Measurements from ENCODE around the gene AKAP13.

AKAP13 gene

GRCh38 chr15:85563328-85563727 lies 182.9 kb downstream of the AKAP13 start:
- no peak for TF ChIP-seq NFIC (IDR thresholded peaks at IDR 0.05)
- TF ChIP-seq TAF1 (IDR thresholded peaks at IDR 0.05; ENCODE audit: low read depth): no peak
- TF ChIP-seq EGR1 (IDR thresholded peaks at IDR 0.05): no peak
- TF ChIP-seq ZBTB7A (IDR thresholded peaks at IDR 0.05; ENCODE audit: low read depth): no peak
- TF ChIP-seq MAX (IDR thresholded peaks at IDR 0.05): no peak
- TF ChIP-seq CEBPB (IDR thresholded peaks at IDR 0.05): no peak
- TF ChIP-seq EP300 (IDR thresholded peaks at IDR 0.05; ENCODE audit: borderline replicate concordance): no peak
- TF ChIP-seq REST (IDR thresholded peaks at IDR 0.05; ENCODE audit: low read depth): no peak
- TF ChIP-seq TCF12 (IDR thresholded peaks at IDR 0.05; ENCODE audit: low read depth): no peak
- no peak for TF ChIP-seq TEAD4 (IDR thresholded peaks at IDR 0.05)
- TF ChIP-seq YY1 (IDR thresholded peaks at IDR 0.05; ENCODE audit: low read depth): no peak
- no peak for TF ChIP-seq CREB1 (IDR thresholded peaks at IDR 0.05; ENCODE audit: low read depth)

GRCh38 chr15:85563731-85564130 lies 183.3 kb downstream of the AKAP13 start:
- TF ChIP-seq TEAD4 (IDR thresholded peaks at IDR 0.05) (no peak), NFIC (IDR thresholded peaks at IDR 0.05) (no peak), MAX (IDR thresholded peaks at IDR 0.05) (no peak), EP300 (IDR thresholded peaks at IDR 0.05; ENCODE audit: borderline replicate concordance) (no peak), ZBTB7A (IDR thresholded peaks at IDR 0.05; ENCODE audit: low read depth) (no peak), USF1 (IDR thresholded peaks at IDR 0.05) (no peak), TCF12 (IDR thresholded peaks at IDR 0.05; ENCODE audit: low read depth) (no peak), CEBPB (IDR thresholded peaks at IDR 0.05) (no peak), YY1 (IDR thresholded peaks at IDR 0.05; ENCODE audit: low read depth) (no peak), REST (IDR thresholded peaks at IDR 0.05; ENCODE audit: low read depth) (no peak), CREB1 (IDR thresholded peaks at IDR 0.05; ENCODE audit: low read depth) (no peak), RAD21 (IDR thresholded peaks at IDR 0.05; ENCODE audit: low read depth) (no peak), EGR1 (IDR thresholded peaks at IDR 0.05) (no peak), FOXM1 (IDR thresholded peaks at IDR 0.05; ENCODE audit: borderline replicate concordance, low read depth) (no peak), TAF1 (IDR thresholded peaks at IDR 0.05; ENCODE audit: low read depth) (no peak)

GRCh38 chr15:85564686-85565085 lies 184.3 kb downstream of the AKAP13 start:
- TF ChIP-seq REST (IDR thresholded peaks at IDR 0.05; ENCODE audit: low read depth): no peak
- TF ChIP-seq USF1 (IDR thresholded peaks at IDR 0.05): no peak

- TF ChIP-seq MAX (IDR thresholded peaks at IDR 0.05): no peak
- TF ChIP-seq TCF12 (IDR thresholded peaks at IDR 0.05; ENCODE audit: low read depth): no peak
- no peak for TF ChIP-seq REST (IDR thresholded peaks at IDR 0.05; ENCODE audit: low read depth)
- TF ChIP-seq TEAD4 (IDR thresholded peaks at IDR 0.05): no peak
- no peak for TF ChIP-seq RAD21 (IDR thresholded peaks at IDR 0.05; ENCODE audit: low read depth)
- TF ChIP-seq EGR1 (IDR thresholded peaks at IDR 0.05): no peak
- TF ChIP-seq YY1 (IDR thresholded peaks at IDR 0.05; ENCODE audit: low read depth): no peak
- no peak for TF ChIP-seq CREB1 (IDR thresholded peaks at IDR 0.05; ENCODE audit: low read depth)
- no peak for TF ChIP-seq EP300 (IDR thresholded peaks at IDR 0.05; ENCODE audit: borderline replicate concordance)
- no peak for TF ChIP-seq FOXM1 (IDR thresholded peaks at IDR 0.05; ENCODE audit: borderline replicate concordance, low read depth)
- TF ChIP-seq ZBTB7A (IDR thresholded peaks at IDR 0.05; ENCODE audit: low read depth): no peak
- no peak for TF ChIP-seq USF1 (IDR thresholded peaks at IDR 0.05)
- no peak for TF ChIP-seq NFIC (IDR thresholded peaks at IDR 0.05)
- TF ChIP-seq CEBPB (IDR thresholded peaks at IDR 0.05): no peak
- TF ChIP-seq TAF1 (IDR thresholded peaks at IDR 0.05; ENCODE audit: low read depth): no peak
These were observed 187.9 kb downstream of the AKAP13 start for GRCh38 chr15:85568261-85568808.
